Measurements from ENCODE around the gene ADRM1.

GRCh38 chr20:62262064-62262463 is 40.7 kb upstream of the ADRM1 start:
- TF ChIP-seq POLR2A (IDR thresholded peaks at IDR 0.05) = no peak
- TF ChIP-seq, protein P1, sequence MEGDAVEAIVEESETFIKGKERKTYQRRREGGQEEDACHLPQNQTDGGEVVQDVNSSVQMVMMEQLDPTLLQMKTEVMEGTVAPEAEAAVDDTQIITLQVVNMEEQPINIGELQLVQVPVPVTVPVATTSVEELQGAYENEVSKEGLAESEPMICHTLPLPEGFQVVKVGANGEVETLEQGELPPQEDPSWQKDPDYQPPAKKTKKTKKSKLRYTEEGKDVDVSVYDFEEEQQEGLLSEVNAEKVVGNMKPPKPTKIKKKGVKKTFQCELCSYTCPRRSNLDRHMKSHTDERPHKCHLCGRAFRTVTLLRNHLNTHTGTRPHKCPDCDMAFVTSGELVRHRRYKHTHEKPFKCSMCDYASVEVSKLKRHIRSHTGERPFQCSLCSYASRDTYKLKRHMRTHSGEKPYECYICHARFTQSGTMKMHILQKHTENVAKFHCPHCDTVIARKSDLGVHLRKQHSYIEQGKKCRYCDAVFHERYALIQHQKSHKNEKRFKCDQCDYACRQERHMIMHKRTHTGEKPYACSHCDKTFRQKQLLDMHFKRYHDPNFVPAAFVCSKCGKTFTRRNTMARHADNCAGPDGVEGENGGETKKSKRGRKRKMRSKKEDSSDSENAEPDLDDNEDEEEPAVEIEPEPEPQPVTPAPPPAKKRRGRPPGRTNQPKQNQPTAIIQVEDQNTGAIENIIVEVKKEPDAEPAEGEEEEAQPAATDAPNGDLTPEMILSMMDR (IDR thresholded peaks at IDR 0.05) = no peak

All from transverse colon (tissue), 3 donors.